PC-3 (cell line): Measurements from ENCODE around the gene CAMTA1. TPM values are rescaled to one million over a fixed set of nuclear protein-coding genes. Genes with fewer than 3 reads are reported as not detected.

Experiments used
- ATAC-seq: fragments of 200-7000 bp; cut with Tn5 transposase; 2 replicates; pipeline ENCODE4 v1.9.1; 2020; ENCODE audit warnings: mild to moderate bottlenecking, moderate library complexity
- BruUV-seq: library from RNA; stranded (reverse); fragments of 400-500 nt; replicated peaks from 2 replicates; lab custom pipeline; 2021; lab: Mats Ljungman, UMichigan
- CTCF ChIA-PET: fragments of 300-600 bp; sonication (Branson Sonifier 250); formaldehyde crosslinking; loops from one replicate; lab custom pipeline; 2022; ENCODE audit warnings: antibody characterized with exemption; lab: Charles Lee
- POLR2A ChIA-PET: fragments of 300-600 bp; sonication (Branson Sonifier 250); formaldehyde crosslinking; loops from one replicate; lab custom pipeline; 2022; ENCODE audit warnings: antibody characterized with exemption; ENCODE audit not compliant: unreplicated experiment; lab: Charles Lee
- DNase-seq: peaks from one replicate; pipeline ENCODE4 v3.0.0-alpha.2; 2015
- H2AFZ ChIP-seq: fragments of 300-600 bp; sonication (generic); 2 replicates; pipeline ENCODE4 v1.6.0; 2016; ENCODE audit warnings: antibody characterized with exemption, low read length
- H3F3A ChIP-seq: fragments of 300-600 bp; sonication (generic); one replicate; pipeline ENCODE4 v1.6.0; 2017; ENCODE audit warnings: antibody characterized with exemption, low read length, control low read depth, mild to moderate bottlenecking; ENCODE audit not compliant: unreplicated experiment
- H3K27ac ChIP-seq: fragments of 300-600 bp; sonication (generic); 2 replicates; pipeline ENCODE4 v1.5.1; 2016; ENCODE audit warnings: mild to moderate bottlenecking, low read length
- H3K27me3 ChIP-seq: fragments of 300-600 bp; sonication (generic); 2 replicates; pipeline ENCODE4 v1.6.1; 2016; ENCODE audit warnings: low read length, mixed read lengths
- H3K36me3 ChIP-seq: fragments of 300-600 bp; sonication (generic); 2 replicates; pipeline ENCODE4 v1.6.1; 2016; ENCODE audit warnings: low read depth, mixed run types, low read length, mixed read lengths
- H3K4me1 ChIP-seq: fragments of 300-600 bp; sonication (generic); 2 replicates; pipeline ENCODE4 v1.5.1; 2016; ENCODE audit warnings: low read length; ENCODE audit not compliant: insufficient read depth
- H3K4me2 ChIP-seq: fragments of 300-600 bp; sonication (generic); 2 replicates; pipeline ENCODE4 v1.6.0; 2016; ENCODE audit warnings: low read length
- H3K4me3 ChIP-seq: fragments of 300-600 bp; sonication (generic); 2 replicates; pipeline ENCODE4 v1.5.1; 2016; ENCODE audit warnings: mild to moderate bottlenecking, low read length, mixed read lengths
- H3K79me2 ChIP-seq: fragments of 300-600 bp; sonication (generic); 2 replicates; pipeline ENCODE4 v1.6.1; 2017; ENCODE audit warnings: low read length, mixed read lengths
- H3K9ac ChIP-seq: fragments of 300-600 bp; sonication (generic); 2 replicates; pipeline ENCODE4 v1.6.0; 2016; ENCODE audit warnings: mild to moderate bottlenecking, low read length
- H3K9me2 ChIP-seq: fragments of 300-600 bp; sonication (generic); replicated peaks from 2 replicates; pipeline ENCODE4 v1.6.1; 2016; ENCODE audit warnings: mixed run types, low read length, mixed read lengths
- H3K9me3 ChIP-seq: fragments of 300-600 bp; sonication (generic); 2 replicates; pipeline ENCODE4 v1.6.1; 2016; ENCODE audit warnings: low read length, mixed read lengths
- H4K20me1 ChIP-seq: fragments of 300-600 bp; sonication (generic); 2 replicates; pipeline ENCODE4 v1.6.1; 2016; ENCODE audit warnings: low read length, mixed read lengths
- EZH2 ChIP-seq: fragments of 300-600 bp; sonication (generic); IDR thresholded peaks from one replicate; pipeline ENCODE4 v1.6.1; 2017; ENCODE audit warnings: antibody characterized with exemption, mild to moderate bottlenecking, low read length; ENCODE audit not compliant: unreplicated experiment
- EZH2phosphoT487 ChIP-seq: fragments of 300-600 bp; sonication (generic); IDR thresholded peaks from 2 replicates; pipeline ENCODE4 v1.6.1; 2018; ENCODE audit warnings: mild to moderate bottlenecking, antibody characterized with exemption, low read length, borderline replicate concordance
- intact Hi-C: fragments of 100-400 bp; cut with micrococcal nuclease; formaldehyde crosslinking; loops from 2 replicates; pipeline ENCODE4 v1.9.0; 2023
- total RNA-seq: library from RNA; depleted of rRNA; stranded (reverse); fragments of >200 nt; gene quantifications from 2 replicates; pipeline ENCODE4 v1.2.3, GENCODE V29; 2014
- TF ChIP-seq, protein P1 (sequence below): fragments of 300-600 bp; sonication (generic); conservative IDR thresholded peaks from 2 replicates; pipeline ENCODE4 v1.5.1; 2017; ENCODE audit warnings: antibody characterized with exemption, low read depth, mild to moderate bottlenecking, low read length

CAMTA1 gene
- total RNA-seq, 1 experiment from 2014 or later: 40.8 TPM

DNA sequence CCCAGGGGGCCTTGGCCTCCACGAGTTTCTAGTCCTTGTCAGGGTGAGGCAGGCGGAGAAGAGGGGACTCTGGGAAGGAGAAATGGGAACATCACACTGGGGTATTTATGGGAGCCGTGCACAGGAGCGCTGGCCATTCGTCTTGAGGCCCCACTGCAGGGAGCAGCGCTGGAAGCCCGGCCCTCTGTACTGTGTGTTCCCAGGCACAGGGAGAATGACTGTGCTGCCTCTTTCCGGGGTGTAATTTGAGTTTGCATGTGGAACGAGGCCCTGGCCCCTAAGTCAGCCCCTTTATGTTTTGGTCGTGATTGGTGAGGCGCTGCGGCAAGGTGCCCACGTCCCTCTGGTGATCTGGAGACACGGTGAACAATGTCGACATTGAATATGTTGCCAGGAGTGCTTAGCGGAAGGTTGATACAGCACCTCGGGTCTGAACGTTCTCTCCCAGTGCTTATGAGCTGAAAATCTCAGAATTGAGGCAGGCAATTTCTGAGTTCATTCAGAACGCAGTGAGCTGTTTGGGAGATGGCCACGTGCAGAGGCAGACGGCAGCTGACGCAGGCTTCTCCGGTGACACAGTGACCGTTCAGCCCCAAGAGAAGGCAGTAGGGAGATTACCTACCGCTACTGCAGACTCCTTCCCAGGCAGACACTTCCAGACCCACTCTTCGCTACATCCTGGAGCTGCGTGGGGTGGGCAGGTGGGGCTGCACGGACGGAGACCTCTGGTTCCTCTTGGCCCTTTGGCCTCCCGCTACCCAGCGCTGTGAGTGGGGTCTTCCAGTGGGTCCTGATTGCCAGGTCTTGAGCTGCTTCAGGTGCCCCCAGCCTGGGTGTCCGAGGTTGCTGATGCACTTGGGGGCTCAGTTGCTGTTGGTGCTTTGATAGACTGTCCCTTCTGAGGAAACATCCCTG, 265.8 kb downstream of the CAMTA1 start:
- ChIA-PET CTCF (no interaction called here), POLR2A (no interaction called here)
- BruUV-seq: no TSS peak
- no peaks in the 10 kb centered on the region for H3K9me3 ChIP-seq
- no peaks in the 10 kb centered on the region for H3K9me2 ChIP-seq
- peaks cover 39% of the 10 kb centered on the region for H3K27me3 ChIP-seq
- ATAC-seq (no peak), DNase-seq (no peak)
- H3K4me2 ChIP-seq: no peak overlapping the region
- H3K79me2 ChIP-seq: no peaks in the 10 kb centered on the region
- H3F3A ChIP-seq: no peaks in the 10 kb centered on the region
- no peak overlapping the region for H3K27ac ChIP-seq
- TF ChIP-seq EZH2phosphoT487 (no peak), EZH2 (no peak)
- TF ChIP-seq, protein P1, sequence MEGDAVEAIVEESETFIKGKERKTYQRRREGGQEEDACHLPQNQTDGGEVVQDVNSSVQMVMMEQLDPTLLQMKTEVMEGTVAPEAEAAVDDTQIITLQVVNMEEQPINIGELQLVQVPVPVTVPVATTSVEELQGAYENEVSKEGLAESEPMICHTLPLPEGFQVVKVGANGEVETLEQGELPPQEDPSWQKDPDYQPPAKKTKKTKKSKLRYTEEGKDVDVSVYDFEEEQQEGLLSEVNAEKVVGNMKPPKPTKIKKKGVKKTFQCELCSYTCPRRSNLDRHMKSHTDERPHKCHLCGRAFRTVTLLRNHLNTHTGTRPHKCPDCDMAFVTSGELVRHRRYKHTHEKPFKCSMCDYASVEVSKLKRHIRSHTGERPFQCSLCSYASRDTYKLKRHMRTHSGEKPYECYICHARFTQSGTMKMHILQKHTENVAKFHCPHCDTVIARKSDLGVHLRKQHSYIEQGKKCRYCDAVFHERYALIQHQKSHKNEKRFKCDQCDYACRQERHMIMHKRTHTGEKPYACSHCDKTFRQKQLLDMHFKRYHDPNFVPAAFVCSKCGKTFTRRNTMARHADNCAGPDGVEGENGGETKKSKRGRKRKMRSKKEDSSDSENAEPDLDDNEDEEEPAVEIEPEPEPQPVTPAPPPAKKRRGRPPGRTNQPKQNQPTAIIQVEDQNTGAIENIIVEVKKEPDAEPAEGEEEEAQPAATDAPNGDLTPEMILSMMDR: no peak
- H3K4me1 ChIP-seq: peaks cover 9% of the 10 kb centered on the region
- H4K20me1 ChIP-seq: no peaks in the 10 kb centered on the region
- intact Hi-C loops: no loop called here
- no peak overlapping the region for H3K9ac ChIP-seq
- no peak overlapping the region for H2AFZ ChIP-seq
- H3K4me3 ChIP-seq: no peak overlapping the region
- no peaks in the 10 kb centered on the region for H3K36me3 ChIP-seq

DNA sequence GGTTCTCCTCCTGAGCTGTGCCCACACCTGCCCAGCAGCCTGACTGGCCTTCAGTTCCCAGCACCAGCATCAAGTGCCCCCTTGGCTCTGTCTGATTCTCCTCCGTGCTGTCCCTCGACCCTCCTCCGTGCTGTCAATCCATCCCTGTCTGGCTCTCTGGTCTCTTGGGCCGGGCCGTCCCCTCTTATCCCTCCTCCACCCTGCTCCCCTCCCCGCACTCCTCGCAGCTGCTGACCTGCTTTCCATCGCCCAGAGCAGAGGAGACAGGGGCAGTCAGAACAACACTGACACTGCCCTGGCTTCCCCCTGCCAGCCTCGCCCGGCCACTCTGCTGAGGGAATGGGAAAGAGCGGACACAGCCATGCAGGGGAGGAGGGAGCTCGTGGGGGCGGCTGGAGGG, 267.4 kb downstream of the CAMTA1 start:
- intact Hi-C loops: no loop called here
- no peak overlapping the region for H2AFZ ChIP-seq
- no peaks in the 10 kb centered on the region for H3K9me2 ChIP-seq
- no peaks in the 10 kb centered on the region for H3F3A ChIP-seq
- CTCF ChIA-PET: no interaction called here
- BruUV-seq: no TSS peak
- H4K20me1 ChIP-seq: no peaks in the 10 kb centered on the region
- H3K36me3 ChIP-seq: no peaks in the 10 kb centered on the region
- TF ChIP-seq EZH2phosphoT487: no peak
- peaks cover 6% of the 10 kb centered on the region for H3K4me1 ChIP-seq
- H3K9me3 ChIP-seq: no peaks in the 10 kb centered on the region
- POLR2A ChIA-PET: no interaction called here
- no peaks in the 10 kb centered on the region for H3K79me2 ChIP-seq
- no peak for DNase-seq
- peaks cover 53% of the 10 kb centered on the region for H3K27me3 ChIP-seq
- no peak overlapping the region for H3K4me3 ChIP-seq
- no peak for ATAC-seq
- H3K9ac ChIP-seq: no peak overlapping the region
- no peak overlapping the region for H3K27ac ChIP-seq
- no peak overlapping the region for H3K4me2 ChIP-seq

DNA sequence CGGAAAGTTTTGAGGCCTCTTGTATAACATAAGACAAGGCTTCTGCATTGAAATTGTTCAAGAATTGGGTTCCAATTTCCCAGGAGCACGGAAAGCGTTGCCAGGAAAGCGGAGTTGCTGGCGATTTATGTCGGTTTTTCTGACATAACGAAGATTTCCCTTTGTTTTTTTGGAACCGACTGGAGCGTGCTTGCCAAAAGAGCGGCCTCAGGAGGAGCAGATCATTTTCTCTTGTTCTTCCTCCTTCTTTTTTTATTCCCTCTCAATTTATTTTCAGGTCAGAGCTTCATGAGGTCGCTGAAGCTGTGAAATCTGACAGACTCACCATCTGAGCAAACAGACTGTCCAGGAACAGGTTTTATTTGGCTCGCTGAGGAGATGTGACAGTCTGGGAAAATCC, 275.5 kb downstream of the CAMTA1 start:
- ATAC-seq (no peak), DNase-seq (no peak)
- no peak overlapping the region for H3K9ac ChIP-seq
- H4K20me1 ChIP-seq: no peaks in the 10 kb centered on the region
- ChIA-PET CTCF (no interaction called here), POLR2A (no interaction called here)
- H3K4me1 ChIP-seq: no peaks in the 10 kb centered on the region
- peaks cover 79% of the 10 kb centered on the region for H3K27me3 ChIP-seq
- intact Hi-C loops: no loop called here
- no peaks in the 10 kb centered on the region for H3K79me2 ChIP-seq
- H3K4me3 ChIP-seq: no peak overlapping the region
- no peaks in the 10 kb centered on the region for H3K36me3 ChIP-seq
- no TSS peak for BruUV-seq
- H3K9me2 ChIP-seq: no peaks in the 10 kb centered on the region
- TF ChIP-seq, protein P1: no peak
- TF ChIP-seq EZH2phosphoT487 (no peak), EZH2 (no peak)
- no peaks in the 10 kb centered on the region for H3K9me3 ChIP-seq
- no peak overlapping the region for H2AFZ ChIP-seq
- H3F3A ChIP-seq: no peaks in the 10 kb centered on the region
- H3K4me2 ChIP-seq: no peak overlapping the region
- no peak overlapping the region for H3K27ac ChIP-seq
